Measurements from ENCODE around the gene C12orf56.
"Not testable (repeated sequence)": the region's sequence is repeated elsewhere in the genome, so short reads cannot be mapped to it uniquely, and the experiment has no call there.

The C12orf56 gene

GRCh38 chr12:64347630-64348029 is 42.9 kb downstream of the C12orf56 start:
- Mint-ChIP-seq H3K9me3 (no peaks in the 10 kb centered on the region), H3K4me3 (no peak overlapping the region), H3K27me3 (ENCODE audit: low read depth) (no peaks in the 10 kb centered on the region), H3K4me1 (ENCODE audit: low read depth) (no peaks in the 10 kb centered on the region), H3K27ac (no peak overlapping the region), H3K36me3 (ENCODE audit: low read depth) (no peaks in the 10 kb centered on the region)

GRCh38 chr12:64344631-64345030 is 45.9 kb downstream of the C12orf56 start:
- not testable (repeated sequence) for H3K36me3 Mint-ChIP-seq (ENCODE audit: low read depth); H3K27ac Mint-ChIP-seq; H3K9me3 Mint-ChIP-seq; H3K27me3 Mint-ChIP-seq (ENCODE audit: low read depth); H3K4me1 Mint-ChIP-seq (ENCODE audit: low read depth); H3K4me3 Mint-ChIP-seq

- H3K9me3 Mint-ChIP-seq = peaks cover 10% of the 10 kb centered on the region
- H3K4me3 Mint-ChIP-seq; H3K27ac Mint-ChIP-seq; H3K4me1 Mint-ChIP-seq (ENCODE audit: low read depth); H3K36me3 Mint-ChIP-seq (ENCODE audit: low read depth); H3K27me3 Mint-ChIP-seq (ENCODE audit: low read depth): not testable (repeated sequence)
Measured at GRCh38 chr12:64340546-64340945, 50.0 kb downstream of the C12orf56 start.

- Mint-ChIP-seq H3K27me3 (ENCODE audit: low read depth) (no peaks in the 10 kb centered on the region), H3K9me3 (peaks cover 10% of the 10 kb centered on the region), H3K4me1 (ENCODE audit: low read depth) (no peaks in the 10 kb centered on the region)
Measured at GRCh38 chr12:64335886-64336466, 54.6 kb downstream of the C12orf56 start.

GRCh38 chr12:64332938-64333337 is 57.6 kb downstream of the C12orf56 start:
- Mint-ChIP-seq H3K4me1 (ENCODE audit: low read depth) (no peaks in the 10 kb centered on the region), H3K36me3 (ENCODE audit: low read depth) (no peaks in the 10 kb centered on the region), H3K4me3 (no peak overlapping the region), H3K27ac (no peak overlapping the region), H3K9me3 (no peaks in the 10 kb centered on the region), H3K27me3 (ENCODE audit: low read depth) (no peaks in the 10 kb centered on the region)

More at GRCh38 chr12:64335886-64336466, 54.6 kb downstream of the C12orf56 start:
- Mint-ChIP-seq H3K36me3 (ENCODE audit: low read depth) (no peaks in the 10 kb centered on the region), H3K4me3 (no peak overlapping the region), H3K27ac (no peak overlapping the region)

- Mint-ChIP-seq H3K36me3 (ENCODE audit: low read depth) (no peaks in the 10 kb centered on the region), H3K4me1 (ENCODE audit: low read depth) (no peaks in the 10 kb centered on the region), H3K4me3 (no peak overlapping the region), H3K9me3 (no peaks in the 10 kb centered on the region), H3K27ac (no peak overlapping the region), H3K27me3 (ENCODE audit: low read depth) (no peaks in the 10 kb centered on the region)
Measured at GRCh38 chr12:64332296-64332695, 58.3 kb downstream of the C12orf56 start.

GRCh38 chr12:64329031-64329710 is 61.4 kb downstream of the C12orf56 start:
- H3K4me1 Mint-ChIP-seq (ENCODE audit: low read depth); H3K36me3 Mint-ChIP-seq (ENCODE audit: low read depth): not testable (repeated sequence)

GRCh38 chr12:64325055-64325454 is 65.5 kb downstream of the C12orf56 start:
- Mint-ChIP-seq H3K4me1 (ENCODE audit: low read depth) (no peaks in the 10 kb centered on the region), H3K4me3 (no peak overlapping the region), H3K9me3 (no peaks in the 10 kb centered on the region), H3K27me3 (ENCODE audit: low read depth) (peaks cover 4% of the 10 kb centered on the region), H3K27ac (no peak overlapping the region), H3K36me3 (ENCODE audit: low read depth) (no peaks in the 10 kb centered on the region)

More at GRCh38 chr12:64329031-64329710, 61.4 kb downstream of the C12orf56 start:
- H3K9me3 Mint-ChIP-seq; H3K4me3 Mint-ChIP-seq; H3K27ac Mint-ChIP-seq; H3K27me3 Mint-ChIP-seq (ENCODE audit: low read depth): not testable (repeated sequence)

- no peak overlapping the region for H3K27ac Mint-ChIP-seq
- H3K4me3 Mint-ChIP-seq = no peak overlapping the region
- no peaks in the 10 kb centered on the region for H3K9me3 Mint-ChIP-seq
- H3K4me1 Mint-ChIP-seq (ENCODE audit: low read depth) = no peaks in the 10 kb centered on the region
- H3K27me3 Mint-ChIP-seq (ENCODE audit: low read depth) = peaks cover 4% of the 10 kb centered on the region
- no peaks in the 10 kb centered on the region for H3K36me3 Mint-ChIP-seq (ENCODE audit: low read depth)
Measured at GRCh38 chr12:64323476-64324225, 66.9 kb downstream of the C12orf56 start.

GRCh38 chr12:64323006-64323405 is 67.6 kb downstream of the C12orf56 start:
- Mint-ChIP-seq H3K36me3 (ENCODE audit: low read depth) (no peaks in the 10 kb centered on the region), H3K27me3 (ENCODE audit: low read depth) (peaks cover 4% of the 10 kb centered on the region), H3K9me3 (no peaks in the 10 kb centered on the region)

GRCh38 chr12:64320611-64321010 is 69.9 kb downstream of the C12orf56 start:
- no peaks in the 10 kb centered on the region for H3K36me3 Mint-ChIP-seq (ENCODE audit: low read depth)
- no peak overlapping the region for H3K27ac Mint-ChIP-seq
- peaks cover 4% of the 10 kb centered on the region for H3K27me3 Mint-ChIP-seq (ENCODE audit: low read depth)
- no peak overlapping the region for H3K4me3 Mint-ChIP-seq
- no peaks in the 10 kb centered on the region for H3K4me1 Mint-ChIP-seq (ENCODE audit: low read depth)
- no peaks in the 10 kb centered on the region for H3K9me3 Mint-ChIP-seq

More at GRCh38 chr12:64323006-64323405, 67.6 kb downstream of the C12orf56 start:
- H3K4me3 Mint-ChIP-seq = no peak overlapping the region
- no peak overlapping the region for H3K27ac Mint-ChIP-seq
- no peaks in the 10 kb centered on the region for H3K4me1 Mint-ChIP-seq (ENCODE audit: low read depth)

GRCh38 chr12:64319540-64320225 is 70.9 kb downstream of the C12orf56 start:
- H3K9me3 Mint-ChIP-seq; H3K4me3 Mint-ChIP-seq; H3K4me1 Mint-ChIP-seq (ENCODE audit: low read depth); H3K27ac Mint-ChIP-seq; H3K36me3 Mint-ChIP-seq (ENCODE audit: low read depth); H3K27me3 Mint-ChIP-seq (ENCODE audit: low read depth): not testable (repeated sequence)

GRCh38 chr12:64318605-64319004 is 72.0 kb downstream of the C12orf56 start:
- Mint-ChIP-seq H3K9me3 (no peaks in the 10 kb centered on the region), H3K27me3 (ENCODE audit: low read depth) (peaks cover 4% of the 10 kb centered on the region), H3K4me3 (no peak overlapping the region), H3K27ac (no peak overlapping the region), H3K4me1 (ENCODE audit: low read depth) (no peaks in the 10 kb centered on the region), H3K36me3 (ENCODE audit: low read depth) (no peaks in the 10 kb centered on the region)

GRCh38 chr12:64311877-64312276 is 78.7 kb downstream of the C12orf56 start:
- no peaks in the 10 kb centered on the region for H3K9me3 Mint-ChIP-seq
- H3K27ac Mint-ChIP-seq = no peak overlapping the region
- H3K4me1 Mint-ChIP-seq (ENCODE audit: low read depth) = no peaks in the 10 kb centered on the region
- H3K4me3 Mint-ChIP-seq = no peak overlapping the region
- no peaks in the 10 kb centered on the region for H3K36me3 Mint-ChIP-seq (ENCODE audit: low read depth)
- no peaks in the 10 kb centered on the region for H3K27me3 Mint-ChIP-seq (ENCODE audit: low read depth)
